GM18499 (cell line): ENCODE measurements around the gene AKR1A1.
"Not testable (repeated sequence)": the region's sequence is repeated elsewhere in the genome, so short reads cannot be mapped to it uniquely, and the experiment has no call there.

ENCODE experiments used
- ATAC-seq: cut with Tn5 transposase; IDR thresholded peaks from one replicate; pipeline ENCODE4 v1.9.1; 2021; ENCODE audit warnings: moderate number of reproducible peaks; ENCODE audit not compliant: insufficient read depth, unreplicated experiment

AKR1A1 gene

GRCh38 chr1:45550401-45551351 lies at the start of gene AKR1A1:
TSS of gene AKR1A1 (plus strand) at chr1:45550826. CDS start at chr1:45561795, 10,969 bp downstream.
- peak; percentile 53 for ATAC-seq

- ATAC-seq = no peak
Measured at GRCh38 chr1:45501505-45501859, 49.1 kb upstream of the AKR1A1 start.

- ATAC-seq = no peak
Measured at GRCh38 chr1:45503462-45504360, 46.9 kb upstream of the AKR1A1 start.

- ATAC-seq = no peak
Measured at GRCh38 chr1:45507195-45507594, 43.4 kb upstream of the AKR1A1 start.

GRCh38 chr1:45507893-45508292 lies 42.7 kb upstream of the AKR1A1 start:
- ATAC-seq = no peak

GRCh38 chr1:45508295-45509151 lies 42.1 kb upstream of the AKR1A1 start:
- ATAC-seq = no peak

- no peak for ATAC-seq
Measured at GRCh38 chr1:45510036-45510971, 40.3 kb upstream of the AKR1A1 start.

- ATAC-seq = no peak
Measured at GRCh38 chr1:45510972-45511527, 39.6 kb upstream of the AKR1A1 start.

GRCh38 chr1:45512641-45513054 lies 38.0 kb upstream of the AKR1A1 start:
- ATAC-seq = no peak

- ATAC-seq = not testable (repeated sequence)
Measured at GRCh38 chr1:45513532-45514260, 36.9 kb upstream of the AKR1A1 start.

- ATAC-seq = no peak
Measured at GRCh38 chr1:45516036-45516435, 34.6 kb upstream of the AKR1A1 start.

- ATAC-seq = no peak
Measured at GRCh38 chr1:45516465-45516864, 34.2 kb upstream of the AKR1A1 start.

- ATAC-seq = not testable (repeated sequence)
Measured at GRCh38 chr1:45518366-45518765, 32.3 kb upstream of the AKR1A1 start.

GRCh38 chr1:45518910-45519309 lies 31.7 kb upstream of the AKR1A1 start:
- ATAC-seq = no peak

- ATAC-seq = not testable (repeated sequence)
Measured at GRCh38 chr1:45519774-45520173, 30.9 kb upstream of the AKR1A1 start.

- ATAC-seq = peak; percentile 72
Measured at GRCh38 chr1:45521413-45522323, 29.0 kb upstream of the AKR1A1 start, which contains the start of gene PRDX1. TSS of gene PRDX1 (minus strand) at chr1:45521884. CDS start at chr1:45519043, 2,841 bp downstream.
